A549 treated with Mapracorat at 1 μM for 4 hours (cell line): Measurements from ENCODE around the gene TOLLIP. TPM values are rescaled to one million over a fixed set of nuclear protein-coding genes. Genes with fewer than 3 reads are reported as not detected.

Experiments
- total RNA-seq: library from RNA; stranded (reverse); fragments of 200-300 nt; extraction: Qiagen RNA extraction; gene quantifications from 5 replicates; pipeline ENCODE4 v1.2.3, GENCODE V29; 2022

TOLLIP gene
- total RNA-seq: 38.3 to 56.9 TPM (median 53.5 TPM) in 5 replicates

GRCh38 chr11:1309498-1310317, at the start of gene TOLLIP:
Gene TOLLIP (minus strand): TSS chr11:1309632. CDS start chr11:1309498, 134 bp downstream.

Other genes with a start within 250 kb of the TOLLIP start
- gene MUC2, start 234.8 kb downstream of the TOLLIP start, total RNA-seq: 0.06 to 0.23 TPM (median 0.11 TPM) in 5 replicates
- gene MUC5AC, start 151.7 kb downstream of the TOLLIP start, total RNA-seq: 1.1 to 2.7 TPM (median 1.8 TPM) in 5 replicates
- gene MUC5B, start 86.6 kb downstream of the TOLLIP start, total RNA-seq: 1.5 to 4.9 TPM (median 2.8 TPM) in 5 replicates
- 4.5 to 7.8 TPM (median 6.3 TPM) in 5 replicates for gene BRSK2, start 80.3 kb upstream of the TOLLIP start, total RNA-seq
- 40.5 to 47.5 TPM (median 42.1 TPM) in 5 replicates for gene MOB2, start 177.1 kb upstream of the TOLLIP start, total RNA-seq